IMR-90 (cell line): ENCODE measurements around the gene CAMK2D. TPM values are rescaled to one million over a fixed set of nuclear protein-coding genes. Genes with fewer than 3 reads are reported as not detected.

ENCODE experiments used
- ATAC-seq: fragments of 200-7000 bp; cut with Tn5 transposase; 2 replicates; pipeline ENCODE4 v1.9.1; 2020; ENCODE audit warnings: low read depth, mild to moderate bottlenecking, moderate library complexity
- BruUV-seq: library from RNA; stranded (reverse); fragments of 400-500 nt; replicated peaks from 2 replicates; lab custom pipeline; 2021; lab: Mats Ljungman, UMichigan
- CTCF ChIA-PET: fragments of 300-600 bp; formaldehyde crosslinking; extraction: SDS; loops from one replicate; lab custom pipeline; 2021; ENCODE audit warnings: antibody characterized with exemption; lab: Yijun Ruan, JAX
- POLR2A ChIA-PET: fragments of 300-600 bp; sonication (Branson Sonifier 250); formaldehyde crosslinking; loops from one replicate; lab custom pipeline; 2022; ENCODE audit warnings: antibody characterized with exemption; ENCODE audit not compliant: unreplicated experiment; lab: Charles Lee
- DNase-seq: peaks from one replicate; pipeline ENCODE4 v3.0.0; 2013
- H2AFZ ChIP-seq: replicated peaks from 2 replicates; pipeline ENCODE3; 2013; ENCODE audit warnings: low read length, mild to moderate bottlenecking; ENCODE audit not compliant: poor library complexity
- H2AK5ac ChIP-seq: 2 replicates; pipeline ENCODE4 v1.6.1; 2013; ENCODE audit warnings: low read depth, low read length, inconsistent platforms
- H2AK9ac ChIP-seq: replicated peaks from 2 replicates; pipeline ENCODE3; 2013; ENCODE audit warnings: mild to moderate bottlenecking, low read depth, low read length, moderate library complexity; ENCODE audit not compliant: poor library complexity
- H2BK120ac ChIP-seq: 2 replicates; pipeline ENCODE4 v1.6.1; 2013; ENCODE audit warnings: low read depth, low read length, inconsistent platforms
- H2BK15ac ChIP-seq: 3 replicates; pipeline ENCODE4 v1.6.1; 2013; ENCODE audit warnings: low read depth, low read length, inconsistent platforms
- H2BK20ac ChIP-seq: 2 replicates; pipeline ENCODE4 v1.6.1; 2013; ENCODE audit warnings: low read depth, mild to moderate bottlenecking, inconsistent platforms, low read length, moderate library complexity
- H2BK5ac ChIP-seq: 2 replicates; pipeline ENCODE4 v1.6.1; 2013; ENCODE audit warnings: mild to moderate bottlenecking, low read depth, low read length, inconsistent platforms; ENCODE audit not compliant: poor library complexity, severe bottlenecking
- H3K14ac ChIP-seq: replicated peaks from 2 replicates; pipeline ENCODE4 v1.6.1; 2013; ENCODE audit warnings: low read depth, low read length, inconsistent platforms
- H3K18ac ChIP-seq: 2 replicates; pipeline ENCODE4 v1.6.1; 2013; ENCODE audit warnings: low read depth, low read length, control low read depth
- H3K23ac ChIP-seq: 2 replicates; pipeline ENCODE4 v1.6.1; 2013; ENCODE audit warnings: low read depth, low read length, inconsistent platforms
- H3K27ac ChIP-seq: 2 replicates; pipeline ENCODE4 v1.5.1; 2013; ENCODE audit warnings: mild to moderate bottlenecking, control low read depth, low read length; ENCODE audit not compliant: insufficient read depth
- H3K27me3 ChIP-seq: 2 replicates; pipeline ENCODE4 v1.6.1; 2013; ENCODE audit warnings: low read length; ENCODE audit not compliant: control insufficient read depth, insufficient read depth
- H3K36me3 ChIP-seq: 2 replicates; pipeline ENCODE4 v1.6.1; 2013; ENCODE audit warnings: low read length, mixed read lengths; ENCODE audit not compliant: control insufficient read depth, insufficient read depth
- H3K4ac ChIP-seq: 2 replicates; pipeline ENCODE4 v1.6.1; 2013; ENCODE audit warnings: low read depth, low read length, inconsistent platforms
- H3K4me1 ChIP-seq: 2 replicates; pipeline ENCODE4 v1.6.1; 2013; ENCODE audit warnings: low read length, mixed read lengths; ENCODE audit not compliant: control insufficient read depth, insufficient read depth
- H3K4me2 ChIP-seq: 2 replicates; pipeline ENCODE4 v1.6.1; 2013; ENCODE audit warnings: low read depth, mild to moderate bottlenecking, control low read depth, low read length, moderate library complexity
- H3K4me3 ChIP-seq: 2 replicates; pipeline ENCODE4 v1.5.1; 2013; ENCODE audit warnings: low read depth, mild to moderate bottlenecking, control low read depth, low read length, moderate library complexity; ENCODE audit not compliant: insufficient read depth
- H3K56ac ChIP-seq: 2 replicates; pipeline ENCODE4 v1.6.1; 2013; ENCODE audit warnings: low read length, inconsistent platforms; ENCODE audit not compliant: insufficient read depth; ENCODE audit errors: extremely low read depth
- H3K79me1 ChIP-seq, 2 experiments: 2 replicates each; pipeline ENCODE4 v1.6.1; 2013; ENCODE audit warnings: low read length in 2 of 2, inconsistent platforms in 1 of 2, low read depth in 1 of 2
- H3K9ac ChIP-seq: 2 replicates; pipeline ENCODE4 v1.6.1; 2013; ENCODE audit warnings: low read depth, low read length, control low read depth
- H3K9me1 ChIP-seq: 2 replicates; pipeline ENCODE4 v1.6.1; 2013; ENCODE audit warnings: low read length, inconsistent platforms; ENCODE audit not compliant: insufficient read depth
- H3K9me3 ChIP-seq: 2 replicates; pipeline ENCODE4 v1.6.1; 2013; ENCODE audit warnings: low read length; ENCODE audit not compliant: control insufficient read depth, insufficient read depth
- H4K20me1 ChIP-seq: 2 replicates; pipeline ENCODE4 v1.6.1; 2013; ENCODE audit warnings: low read length, inconsistent platforms; ENCODE audit not compliant: insufficient read depth
- H4K5ac ChIP-seq: 2 replicates; pipeline ENCODE4 v1.6.1; 2013; ENCODE audit warnings: mild to moderate bottlenecking, low read depth, low read length, control low read depth
- H4K8ac ChIP-seq, 2 experiments: 2 replicates each; pipeline ENCODE4 v1.6.1; 2013; ENCODE audit warnings: low read depth in 2 of 2, low read length in 2 of 2, control low read depth in 1 of 2, inconsistent platforms in 1 of 2
- H4K91ac ChIP-seq: 2 replicates; pipeline ENCODE4 v1.6.1; 2013; ENCODE audit warnings: low read depth, low read length, inconsistent platforms; ENCODE audit not compliant: insufficient read depth
- BHLHE40 ChIP-seq: fragments of 150-350 bp; IDR thresholded peaks from 2 replicates; pipeline ENCODE4 v1.6.1; 2016; ENCODE audit warnings: mild to moderate bottlenecking, low read depth, low read length
- CEBPB ChIP-seq: IDR thresholded peaks from 2 replicates; pipeline ENCODE4 v1.6.1; 2012; ENCODE audit warnings: low read depth, low read length, improper control_type of control experiment
- POLR2A ChIP-seq: IDR thresholded peaks from 2 replicates; pipeline ENCODE4 v1.6.1; 2012; ENCODE audit warnings: mild to moderate bottlenecking, low read depth, low read length
- RCOR1 ChIP-seq: IDR thresholded peaks from 2 replicates; pipeline ENCODE4 v1.6.1; 2012; ENCODE audit warnings: mild to moderate bottlenecking, low read length, improper control_type of control experiment; ENCODE audit not compliant: insufficient replicate concordance
- WGBS, 2 experiments: methylation state at CpG; one replicate each; pipeline versions ENCODE4 v1.1.5 to v1.1.7; 2013; ENCODE audit warnings: missing lambda C conversion rate in 2 of 2; ENCODE audit not compliant: insufficient read length in 1 of 2; ENCODE audit errors: extremely low coverage in 2 of 2; 5-methylcytosine and 5-hydroxymethylcytosine counted together
- dilution Hi-C: fragments of 300-500 bp; cut with HindIII; formaldehyde crosslinking; loops from one replicate; pipeline ENCODE4 v1.14.3; 2018; ENCODE audit warnings: low sequenced_read_pairs; ENCODE audit not compliant: unreplicated experiment
- in situ Hi-C: fragments of 300-500 bp; cut with MboI; formaldehyde crosslinking; loops from 3 replicates; pipeline ENCODE4 v1.14.3; 2019; ENCODE audit warnings: low sequenced_read_pairs, inconsistent platforms, mixed read lengths
- intact Hi-C: fragments of 100-400 bp; cut with micrococcal nuclease; formaldehyde crosslinking; loops from 2 replicates; pipeline ENCODE4 v1.10.0; 2022
- polyA plus RNA-seq, 3 experiments: library from polyadenylated mRNA; depleted of rRNA; stranded (reverse); fragments of >200 nt; gene quantifications; 2 replicates each; pipeline ENCODE4 v1.2.3, GENCODE V29; 2012; ENCODE audit warnings: low replicate concordance in 1 of 3
- total RNA-seq: library from RNA; depleted of rRNA; stranded (reverse); fragments of >200 nt; gene quantifications from 2 replicates; pipeline ENCODE4 v1.2.3, GENCODE V29; 2012
- TF ChIP-seq, protein P1 (sequence below): fragments of 150-350 bp; IDR thresholded peaks from 2 replicates; pipeline ENCODE4 v1.6.1; 2017; ENCODE audit warnings: mild to moderate bottlenecking, antibody characterized with exemption, low read length, low read depth
- TF ChIP-seq, protein P2 (sequence below): fragments of 150-350 bp; IDR thresholded peaks from 2 replicates; pipeline ENCODE4 v1.6.1; 2016; ENCODE audit warnings: low read depth, mild to moderate bottlenecking, low read length, moderate library complexity, borderline replicate concordance

CAMK2D gene
- total and polyA plus RNA-seq, 2 of the 4 experiments (the other 2 are of a cell fraction), result 44.6 to 156 TPM

DNA sequence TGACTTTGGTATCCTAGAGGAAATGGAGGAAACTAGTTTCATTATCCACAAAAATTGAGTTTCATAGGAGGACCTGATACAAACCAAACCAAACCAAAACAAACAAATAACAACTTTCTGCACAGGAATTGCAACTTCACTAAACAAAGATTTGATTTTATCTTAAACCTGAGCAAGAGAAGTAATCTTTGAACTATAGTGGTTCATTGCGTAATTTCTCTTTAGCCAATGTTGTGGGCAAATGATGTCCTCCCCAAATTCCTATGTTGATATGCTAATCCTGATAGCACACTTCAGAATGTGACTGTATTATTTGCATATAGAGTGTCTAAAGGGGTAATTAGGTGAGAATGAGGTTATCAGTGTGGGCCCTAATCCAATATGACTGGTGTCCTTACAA lies 102.4 kb downstream of the CAMK2D start:
- H2AFZ ChIP-seq, result no peak overlapping the region
- no peaks in the 10 kb centered on the region for H3K27me3 ChIP-seq
- H4K5ac ChIP-seq, result no peak overlapping the region; the same call in 1 of the 2 replicates
- peaks cover 3% of the 10 kb centered on the region; the same call in 1 of the 2 replicates for H3K9me1 ChIP-seq
- CTCF ChIA-PET, result interaction anchor here (0.5 kb wide), 2 partner anchors 21 to 456 kb away, joined by 3 read pairs; no protein-coding TSS in a partner anchor
- no peak overlapping the region for H3K27ac ChIP-seq
- H2BK120ac ChIP-seq, result no peak overlapping the region
- H3K18ac ChIP-seq, result no peak overlapping the region
- H3K79me1 ChIP-seq, result peaks cover 19 to 44% of the 10 kb centered on the region in 2 experiments
- DNase-seq, result no peak
- H2BK20ac ChIP-seq, result no peak overlapping the region
- H3K4me2 ChIP-seq, result no peak overlapping the region
- H3K4me1 ChIP-seq, result peaks cover 2% of the 10 kb centered on the region; the same call in 1 of the 2 replicates
- no peak overlapping the region for H3K4ac ChIP-seq
- POLR2A ChIA-PET, result no interaction called here
- H3K14ac ChIP-seq, result no peak overlapping the region
- TF ChIP-seq CEBPB (peak; percentile 91), BHLHE40 (no peak), POLR2A (no peak), RCOR1 (no peak)
- TF ChIP-seq, protein P1, sequence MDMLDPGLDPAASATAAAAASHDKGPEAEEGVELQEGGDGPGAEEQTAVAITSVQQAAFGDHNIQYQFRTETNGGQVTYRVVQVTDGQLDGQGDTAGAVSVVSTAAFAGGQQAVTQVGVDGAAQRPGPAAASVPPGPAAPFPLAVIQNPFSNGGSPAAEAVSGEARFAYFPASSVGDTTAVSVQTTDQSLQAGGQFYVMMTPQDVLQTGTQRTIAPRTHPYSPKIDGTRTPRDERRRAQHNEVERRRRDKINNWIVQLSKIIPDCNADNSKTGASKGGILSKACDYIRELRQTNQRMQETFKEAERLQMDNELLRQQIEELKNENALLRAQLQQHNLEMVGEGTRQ, result no peak
- TF ChIP-seq, protein P2, sequence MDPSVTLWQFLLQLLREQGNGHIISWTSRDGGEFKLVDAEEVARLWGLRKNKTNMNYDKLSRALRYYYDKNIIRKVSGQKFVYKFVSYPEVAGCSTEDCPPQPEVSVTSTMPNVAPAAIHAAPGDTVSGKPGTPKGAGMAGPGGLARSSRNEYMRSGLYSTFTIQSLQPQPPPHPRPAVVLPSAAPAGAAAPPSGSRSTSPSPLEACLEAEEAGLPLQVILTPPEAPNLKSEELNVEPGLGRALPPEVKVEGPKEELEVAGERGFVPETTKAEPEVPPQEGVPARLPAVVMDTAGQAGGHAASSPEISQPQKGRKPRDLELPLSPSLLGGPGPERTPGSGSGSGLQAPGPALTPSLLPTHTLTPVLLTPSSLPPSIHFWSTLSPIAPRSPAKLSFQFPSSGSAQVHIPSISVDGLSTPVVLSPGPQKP, result no peak
- H2BK5ac ChIP-seq, result no peak overlapping the region
- no peak overlapping the region for H3K56ac ChIP-seq
- no peak overlapping the region for H3K4me3 ChIP-seq
- no peak overlapping the region for H4K91ac ChIP-seq
- H3K36me3 ChIP-seq, result peaks cover 1% of the 10 kb centered on the region; the same call in 1 of the 2 replicates
- H4K20me1 ChIP-seq, result peaks cover 2% of the 10 kb centered on the region; the same call in 1 of the 2 replicates
- H2BK15ac ChIP-seq, result no peak overlapping the region
- H4K8ac ChIP-seq, result no peak overlapping the region
- WGBS, 2 experiments, result no CpG with 5 or more reads among the region's 1 CpG
- dilution Hi-C loops (no loop called here), intact Hi-C loops (no loop called here), in situ Hi-C loops (no loop called here)
- H2AK5ac ChIP-seq, result no peak overlapping the region
- no peak overlapping the region for H2AK9ac ChIP-seq
- no peak for ATAC-seq
- H3K9ac ChIP-seq, result no peak overlapping the region
- no peak overlapping the region for H3K23ac ChIP-seq
- no TSS peak for BruUV-seq
- no peaks in the 10 kb centered on the region for H3K9me3 ChIP-seq
